ENCODE measurements around the gene RPLP1.

RPLP1 gene

GRCh38 chr15:69454953-69455352 lies 2.3 kb downstream of the RPLP1 start:
- Histone ChIP-seq H3K4me3 (ENCODE audit: low read depth in 1 of 2, low read length in 2 of 2) (peak overlapping the region in 1 of 2 experiments; percentile 86; a peak in 1 of 4 replicates), H3K27me3 (ENCODE audit: insufficient read depth, low read length, poor library complexity) (no peaks in the 10 kb centered on the region), H3K9ac (ENCODE audit: low read depth, low read length) (no peak overlapping the region; the same call in 1 of the 2 replicates), H2AFZ (ENCODE audit: low read depth, low read length) (no peak overlapping the region), H3K27ac (ENCODE audit: low read length) (no peak overlapping the region), H3K4me1 (ENCODE audit: insufficient read depth, low read length) (peaks cover 37% of the 10 kb centered on the region), H3K9me3 (ENCODE audit: insufficient read depth, low read length, severe bottlenecking) (no peaks in the 10 kb centered on the region), H3K36me3 (ENCODE audit: insufficient read depth, low read length) (peaks cover 44% of the 10 kb centered on the region), H3K79me2 (ENCODE audit: insufficient read depth, low read length) (peaks cover 31% of the 10 kb centered on the region), H4K20me1 (ENCODE audit: insufficient read depth, low read length) (peaks cover 32% of the 10 kb centered on the region), H3K4me2 (ENCODE audit: insufficient read depth, low read length) (peak overlapping the region; percentile 88; the same call in 1 of the 2 replicates)
- TF ChIP-seq CTCF (IDR thresholded peaks at IDR 0.05; ENCODE audit: borderline replicate concordance, extremely low read depth, low read length, poor library complexity, severe bottlenecking), result no peak
- no peak for TF ChIP-seq EZH2 (IDR thresholded peaks at IDR 0.05; ENCODE audit: borderline replicate concordance, low read depth, low read length, severe bottlenecking)
- ATAC-seq (ENCODE audit: insufficient read depth, low read depth), result no peak
- no peak for DNase-seq

- Histone ChIP-seq H2AFZ (ENCODE audit: low read depth, low read length) (no peak overlapping the region), H4K20me1 (ENCODE audit: insufficient read depth, low read length) (peaks cover 32% of the 10 kb centered on the region), H3K27me3 (ENCODE audit: insufficient read depth, low read length, poor library complexity) (no peaks in the 10 kb centered on the region), H3K79me2 (ENCODE audit: insufficient read depth, low read length) (peaks cover 31% of the 10 kb centered on the region), H3K9ac (ENCODE audit: low read depth, low read length) (no peak overlapping the region), H3K9me3 (ENCODE audit: insufficient read depth, low read length, severe bottlenecking) (no peaks in the 10 kb centered on the region), H3K4me1 (ENCODE audit: insufficient read depth, low read length) (peaks cover 30% of the 10 kb centered on the region), H3K4me3 (ENCODE audit: low read depth in 1 of 2, low read length in 2 of 2) (no peak overlapping the region), H3K36me3 (ENCODE audit: insufficient read depth, low read length) (peaks cover 44% of the 10 kb centered on the region), H3K4me2 (ENCODE audit: insufficient read depth, low read length) (no peak overlapping the region), H3K27ac (ENCODE audit: low read length) (no peak overlapping the region)
- ATAC-seq (ENCODE audit: insufficient read depth, low read depth), result no peak
- TF ChIP-seq EZH2 (IDR thresholded peaks at IDR 0.05; ENCODE audit: borderline replicate concordance, low read depth, low read length, severe bottlenecking), result no peak
- no peak for TF ChIP-seq CTCF (IDR thresholded peaks at IDR 0.05; ENCODE audit: borderline replicate concordance, extremely low read depth, low read length, poor library complexity, severe bottlenecking)
- DNase-seq, result no peak
These were observed 3.9 kb downstream of the RPLP1 start for GRCh38 chr15:69456208-69457166.

GRCh38 chr15:69457304-69458280 lies 5.0 kb downstream of the RPLP1 start:
- no peak for DNase-seq

More at GRCh38 chr15:69457304-69458280, 5.0 kb downstream of the RPLP1 start:
- H3K27me3 ChIP-seq (ENCODE audit: insufficient read depth, low read length, poor library complexity), result no peaks in the 10 kb centered on the region
- H3K9ac ChIP-seq (ENCODE audit: low read depth, low read length), result no peak overlapping the region
- H3K4me2 ChIP-seq (ENCODE audit: insufficient read depth, low read length), result no peak overlapping the region
- H3K9me3 ChIP-seq (ENCODE audit: insufficient read depth, low read length, severe bottlenecking), result no peaks in the 10 kb centered on the region
- no peak overlapping the region for H3K27ac ChIP-seq (ENCODE audit: low read length)
- no peak overlapping the region for H2AFZ ChIP-seq (ENCODE audit: low read depth, low read length)
- peaks cover 44% of the 10 kb centered on the region for H3K36me3 ChIP-seq (ENCODE audit: insufficient read depth, low read length)
- H3K4me3 ChIP-seq (ENCODE audit: low read depth in 1 of 2, low read length in 2 of 2), result no peak overlapping the region
- TF ChIP-seq EZH2 (IDR thresholded peaks at IDR 0.05; ENCODE audit: borderline replicate concordance, low read depth, low read length, severe bottlenecking), result no peak
- no peak for TF ChIP-seq CTCF (IDR thresholded peaks at IDR 0.05; ENCODE audit: borderline replicate concordance, extremely low read depth, low read length, poor library complexity, severe bottlenecking)
- peaks cover 32% of the 10 kb centered on the region for H3K4me1 ChIP-seq (ENCODE audit: insufficient read depth, low read length)
- peaks cover 32% of the 10 kb centered on the region for H4K20me1 ChIP-seq (ENCODE audit: insufficient read depth, low read length)
- no peak for ATAC-seq (ENCODE audit: insufficient read depth, low read depth)
- peaks cover 31% of the 10 kb centered on the region for H3K79me2 ChIP-seq (ENCODE audit: insufficient read depth, low read length)
